Vagina (tissue), 2 donors: ENCODE results near the gene TWIST2. TPM values are rescaled to one million over a fixed set of nuclear protein-coding genes. Genes with fewer than 3 reads are reported as not detected.

ENCODE experiments used
- DNase-seq, 2 donors: peaks; one replicate each; pipeline ENCODE4 v3.0.0-alpha.2; 2017; ENCODE audit errors: extremely low spot score in 2 of 2
- H3K27ac ChIP-seq: fragments of 200-600 bp; sonication (generic); one replicate; pipeline ENCODE4 v1.5.1; 2019
- H3K27me3 ChIP-seq: fragments of 200-600 bp; sonication (generic); one replicate; pipeline ENCODE4 v1.5.1; 2019
- H3K36me3 ChIP-seq, 2 donors: fragments of 200-600 bp; sonication (generic); one replicate each; pipeline ENCODE4 v1.5.1; 2017 to 2019
- H3K4me1 ChIP-seq: fragments of 200-600 bp; sonication (generic); one replicate; pipeline ENCODE4 v1.5.1; 2019
- H3K4me3 ChIP-seq, 2 donors: fragments of 200-600 bp; sonication (generic); 1 replicate in 1 of 2; 2 replicates in 1 of 2; pipeline ENCODE4 v1.5.1; 2016 to 2019
- H3K9me3 ChIP-seq: fragments of 200-600 bp; sonication (generic); one replicate; pipeline ENCODE4 v1.5.1; 2019
- CTCF ChIP-seq, 3 experiments: fragments of 450-650 bp in 2 of 3; fragments of 200-600 bp in 1 of 3; sonication (generic) in 1 of 3; IDR thresholded peaks; one replicate each; pipeline ENCODE4 v1.5.1; 2017 to 2019; ENCODE audit warnings: antibody characterized with exemption in 3 of 3, mild to moderate bottlenecking in 2 of 3, moderate library complexity in 2 of 3
- POLR2A ChIP-seq, 2 donors: fragments of 450-650 bp; IDR thresholded peaks; one replicate each; pipeline ENCODE4 v1.6.1; 2017; ENCODE audit warnings: antibody characterized with exemption in 2 of 2, mild to moderate bottlenecking in 2 of 2, moderate library complexity in 2 of 2
- POLR2AphosphoS5 ChIP-seq, 2 donors: sonication (generic); formaldehyde crosslinking; IDR thresholded peaks; one replicate each; pipeline ENCODE4 v1.9.0; 2017; ENCODE audit warnings: antibody characterized with exemption in 2 of 2, mild to moderate bottlenecking in 2 of 2, low read depth in 1 of 2; ENCODE audit not compliant: insufficient read depth in 1 of 2
- intact Hi-C: fragments of 100-400 bp; cut with DNase I; formaldehyde crosslinking; loops from one replicate; pipeline ENCODE4 v1.15.1; 2023
- total RNA-seq: library from RNA; depleted of rRNA; stranded (reverse); fragments of >200 nt; gene quantifications from one replicate; pipeline ENCODE4 v1.2.3, GENCODE V29; 2016

TWIST2 gene
- total RNA-seq, 1 donor from 2014 or later, result 214 TPM

DNA sequence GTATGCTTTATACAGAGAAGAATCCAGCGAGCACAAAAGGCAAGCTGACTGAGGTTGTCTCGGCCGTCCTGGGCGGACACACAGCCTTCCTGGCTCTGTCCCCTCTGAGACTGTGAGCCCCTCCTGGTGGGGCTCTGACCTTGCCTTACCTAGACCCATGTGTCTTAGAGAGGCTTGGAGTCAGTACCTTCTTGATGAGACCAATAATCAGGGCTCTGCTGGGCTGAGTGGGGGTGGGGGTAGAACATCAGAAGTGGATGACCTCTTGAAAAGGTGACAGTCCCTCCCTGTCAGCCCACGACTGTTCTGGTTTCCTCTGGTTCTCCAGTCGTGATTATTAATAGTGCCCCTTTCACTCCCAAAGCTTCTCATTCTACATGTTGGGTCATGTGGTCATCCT is 31.2 kb downstream of the TWIST2 start:
- H3K9me3 ChIP-seq, result no peaks in the 10 kb centered on the region
- TF ChIP-seq CTCF (IDR thresholded peaks at IDR 0.05), result no peak
- TF ChIP-seq POLR2AphosphoS5 (IDR thresholded peaks at IDR 0.05; ENCODE audit: insufficient read depth in 1 of 2, low read depth in 1 of 2), result no peak
- TF ChIP-seq POLR2A (IDR thresholded peaks at IDR 0.05), result no peak
- no peaks in the 10 kb centered on the region for H3K36me3 ChIP-seq
- H3K4me3 ChIP-seq, result no peak overlapping the region
- no peaks in the 10 kb centered on the region for H3K27me3 ChIP-seq
- peaks cover 67% of the 10 kb centered on the region for H3K4me1 ChIP-seq
- intact Hi-C loops, result no loop called here
- DNase-seq, result no peak
- H3K27ac ChIP-seq, result peak overlapping the region; percentile 42

DNA sequence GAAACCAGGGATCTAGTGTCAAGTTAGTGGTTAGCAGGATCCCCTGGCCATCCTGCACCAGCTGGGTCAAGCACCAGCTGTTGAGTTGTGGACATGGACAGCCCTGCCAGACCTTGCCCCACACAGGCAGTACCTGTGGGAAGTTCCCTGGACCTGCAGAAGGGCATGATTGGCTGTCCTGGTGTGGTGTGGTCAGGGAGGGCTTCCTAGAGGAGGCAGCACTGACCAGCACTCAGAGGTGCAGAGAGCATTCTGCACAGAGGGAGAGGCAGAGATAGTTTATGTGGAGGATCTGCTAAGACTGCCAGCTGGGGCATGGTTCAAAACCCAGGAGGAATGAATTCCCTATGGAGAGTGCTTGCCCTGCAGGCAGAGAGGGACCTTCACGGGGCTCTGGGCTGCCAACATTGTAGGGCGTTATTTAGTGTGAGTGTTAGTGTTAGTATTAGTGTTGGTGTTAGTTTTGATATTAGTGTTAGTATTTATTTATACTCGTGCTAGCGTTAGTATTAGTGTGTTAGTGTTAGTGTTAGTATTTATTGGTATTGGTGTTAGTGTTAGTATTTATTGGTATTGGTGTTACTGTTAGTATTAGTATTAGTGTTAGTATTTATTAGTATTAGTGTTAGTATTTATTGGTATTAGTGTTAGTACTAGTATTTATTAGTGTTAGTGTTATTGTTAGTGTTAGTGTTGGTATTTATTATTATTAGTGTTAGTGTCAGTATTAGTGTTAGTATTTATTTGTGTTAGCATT is 31.9 kb downstream of the TWIST2 start:
- H3K9me3 ChIP-seq, result no peaks in the 10 kb centered on the region
- H3K27me3 ChIP-seq, result no peaks in the 10 kb centered on the region
- no peak overlapping the region for H3K4me3 ChIP-seq

GRCh38 chr2:238881353-238882081 is 33.6 kb downstream of the TWIST2 start:
- intact Hi-C loops, result no loop called here

More for the DNA sequence above, 31.9 kb downstream of the TWIST2 start:
- Histone ChIP-seq H3K36me3 (no peaks in the 10 kb centered on the region), H3K4me1 (peaks cover 67% of the 10 kb centered on the region), H3K27ac (peak overlapping the region; percentile 42)
- no peak for TF ChIP-seq POLR2AphosphoS5 (IDR thresholded peaks at IDR 0.05; ENCODE audit: insufficient read depth in 1 of 2, low read depth in 1 of 2)
- TF ChIP-seq POLR2A (IDR thresholded peaks at IDR 0.05), result no peak
- TF ChIP-seq CTCF (IDR thresholded peaks at IDR 0.05), result no peak
- intact Hi-C loops, result no loop called here
- no peak for DNase-seq

GRCh38 chr2:238882082-238882755 is 34.3 kb downstream of the TWIST2 start:
- Histone ChIP-seq H3K27me3 (no peaks in the 10 kb centered on the region), H3K27ac (peak overlapping the region; percentile 72), H3K9me3 (no peaks in the 10 kb centered on the region), H3K4me3 (peak overlapping the region in 1 of 2 donors; percentile 26), H3K4me1 (peaks cover 54% of the 10 kb centered on the region), H3K36me3 (no peaks in the 10 kb centered on the region)
- intact Hi-C loops, result no loop called here
- no peak for DNase-seq
- TF ChIP-seq POLR2A (IDR thresholded peaks at IDR 0.05) (no peak), CTCF (IDR thresholded peaks at IDR 0.05) (no peak), POLR2AphosphoS5 (IDR thresholded peaks at IDR 0.05; ENCODE audit: insufficient read depth in 1 of 2, low read depth in 1 of 2) (no peak)

More at GRCh38 chr2:238881353-238882081, 33.6 kb downstream of the TWIST2 start:
- Histone ChIP-seq H3K36me3 (no peaks in the 10 kb centered on the region), H3K27ac (peak overlapping the region; percentile 72), H3K4me3 (no peak overlapping the region), H3K9me3 (no peaks in the 10 kb centered on the region), H3K27me3 (no peaks in the 10 kb centered on the region), H3K4me1 (peaks cover 57% of the 10 kb centered on the region)
- TF ChIP-seq POLR2A (IDR thresholded peaks at IDR 0.05) (no peak), CTCF (IDR thresholded peaks at IDR 0.05) (no peak), POLR2AphosphoS5 (IDR thresholded peaks at IDR 0.05; ENCODE audit: insufficient read depth in 1 of 2, low read depth in 1 of 2) (no peak)
- no peak for DNase-seq
